ENCODE data around the gene ACTR5. TPM values are rescaled to one million over a fixed set of nuclear protein-coding genes. Genes with fewer than 3 reads are reported as not detected.

The ACTR5 gene
- total RNA-seq, 4 donors from 2014 or later: 8.9 to 15.0 (median 12.2) TPM

DNA sequence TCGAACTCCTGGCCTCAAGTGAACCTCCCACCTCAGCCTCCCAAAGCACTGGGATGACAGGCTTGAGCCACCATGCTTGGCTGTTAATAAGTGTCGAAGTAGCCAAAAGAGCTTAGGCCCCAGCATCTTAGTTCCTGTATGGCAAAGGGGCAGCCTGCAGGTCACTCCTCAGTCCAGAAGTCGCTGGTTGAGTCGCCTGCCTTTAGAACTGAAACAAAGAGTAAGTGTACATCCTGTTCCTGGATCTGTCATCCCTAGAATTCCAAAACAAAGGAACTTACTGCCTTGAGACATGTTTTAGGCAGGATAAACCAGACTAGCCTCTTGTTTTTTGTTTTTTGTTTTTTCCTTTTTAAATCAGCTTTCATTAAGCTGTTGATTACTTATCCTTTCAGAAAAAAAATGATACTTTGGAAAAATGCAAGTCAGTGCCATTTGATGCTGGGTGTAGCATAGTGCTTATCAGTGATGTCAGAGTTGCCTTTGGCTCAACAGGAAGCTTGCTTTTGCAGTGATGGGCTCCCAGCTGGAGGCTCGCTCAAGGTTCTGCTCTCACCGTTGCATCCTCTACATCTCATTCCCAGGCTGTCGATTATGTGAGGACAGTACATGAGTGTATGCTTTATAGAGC is 9.0 kb downstream of the ACTR5 start:
- TF ChIP-seq CTCF (IDR thresholded peaks at IDR 0.05) (no peak), POLR2A (IDR thresholded peaks at IDR 0.05) (no peak), POLR2AphosphoS5 (IDR thresholded peaks at IDR 0.05) (no peak)
- Histone ChIP-seq H3K9me3 (no peaks in the 10 kb centered on the region), H3K36me3 (peaks cover 82% of the 10 kb centered on the region), H3K27me3 (no peaks in the 10 kb centered on the region), H3K4me3 (no peak overlapping the region), H3K4me1 (no peaks in the 10 kb centered on the region), H3K27ac (no peak overlapping the region)
- 72% methylated on average over 7 of the region's 7 CpGs for WGBS
- DNase-seq (ENCODE audit: low spot score in 2 of 2): no peak

DNA sequence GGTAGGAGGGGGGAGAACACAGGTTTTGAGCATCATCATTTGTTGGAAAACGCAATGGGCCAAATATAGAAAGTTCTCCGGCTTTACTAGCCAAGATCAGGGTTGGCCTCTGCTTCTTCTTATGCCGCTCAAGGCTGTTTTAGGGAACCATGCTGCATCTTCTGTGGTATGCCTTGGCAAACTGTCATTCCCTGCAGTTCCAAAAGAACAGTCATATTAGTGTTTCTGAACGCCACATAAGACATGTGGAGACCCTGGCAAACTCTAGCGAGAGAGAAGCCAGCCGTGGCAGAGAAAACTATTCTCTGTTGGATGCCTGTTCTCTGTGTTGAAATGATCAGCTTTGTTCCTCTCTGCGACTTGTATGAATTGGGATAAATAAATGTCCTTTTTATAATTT is 10.8 kb downstream of the ACTR5 start:
- H3K27me3 ChIP-seq: no peaks in the 10 kb centered on the region
- TF ChIP-seq POLR2A (IDR thresholded peaks at IDR 0.05) (no peak), POLR2AphosphoS5 (IDR thresholded peaks at IDR 0.05) (no peak), EP300 (IDR thresholded peaks at IDR 0.05) (no peak), CTCF (IDR thresholded peaks at IDR 0.05) (no peak)
- peaks cover 97% of the 10 kb centered on the region for H3K36me3 ChIP-seq
- no peaks in the 10 kb centered on the region for H3K9me3 ChIP-seq
- peaks cover under 1% of the 10 kb centered on the region for H3K4me1 ChIP-seq
- no peak for DNase-seq (ENCODE audit: low spot score in 2 of 2)
- 76% methylated on average over 7 of the region's 7 CpGs for WGBS
- no peak overlapping the region for H3K4me3 ChIP-seq
- no peak overlapping the region for H3K27ac ChIP-seq

GRCh38 chr20:38760978-38761377 is 12.7 kb downstream of the ACTR5 start:
- WGBS: 94% methylated on average over 4 of the region's 4 CpGs
- Histone ChIP-seq H3K4me3 (no peak overlapping the region), H3K4me1 (peaks cover 8% of the 10 kb centered on the region), H3K9me3 (no peaks in the 10 kb centered on the region), H3K36me3 (peaks cover 97% of the 10 kb centered on the region), H3K27me3 (no peaks in the 10 kb centered on the region), H3K27ac (no peak overlapping the region)
- TF ChIP-seq POLR2A (IDR thresholded peaks at IDR 0.05): no peak
- no peak for TF ChIP-seq EP300 (IDR thresholded peaks at IDR 0.05)
- no peak for TF ChIP-seq POLR2AphosphoS5 (IDR thresholded peaks at IDR 0.05)
- no peak for TF ChIP-seq CTCF (IDR thresholded peaks at IDR 0.05)
- no peak for DNase-seq (ENCODE audit: low spot score in 2 of 2)

DNA sequence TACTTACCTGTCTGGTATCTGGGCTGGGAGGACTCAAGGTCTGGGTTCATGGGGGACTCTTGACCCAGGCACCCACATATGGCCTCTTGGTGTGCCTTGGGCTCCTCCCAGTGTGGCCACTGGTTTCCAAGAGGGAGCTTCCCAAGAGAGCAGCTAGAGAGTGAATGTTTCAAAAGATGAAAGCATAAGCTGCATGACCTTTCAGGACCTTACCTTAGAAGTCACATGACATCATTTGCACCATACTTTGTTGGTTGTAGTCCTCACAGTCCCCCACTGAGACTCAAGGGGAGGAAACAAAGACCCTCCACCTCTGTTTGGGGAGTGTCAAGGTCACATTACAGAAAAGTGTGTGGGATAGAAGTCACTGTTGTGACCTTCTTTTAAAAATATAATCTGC is 13.9 kb downstream of the ACTR5 start:
- Histone ChIP-seq H3K9me3 (no peaks in the 10 kb centered on the region), H3K27ac (no peak overlapping the region), H3K36me3 (peaks cover 96% of the 10 kb centered on the region), H3K27me3 (no peaks in the 10 kb centered on the region), H3K4me3 (no peak overlapping the region), H3K4me1 (peaks cover 8% of the 10 kb centered on the region)
- no peak for DNase-seq (ENCODE audit: low spot score in 2 of 2)
- no peak for TF ChIP-seq POLR2AphosphoS5 (IDR thresholded peaks at IDR 0.05)
- TF ChIP-seq POLR2A (IDR thresholded peaks at IDR 0.05): no peak
- no peak for TF ChIP-seq CTCF (IDR thresholded peaks at IDR 0.05)
- no peak for TF ChIP-seq EP300 (IDR thresholded peaks at IDR 0.05)

DNA sequence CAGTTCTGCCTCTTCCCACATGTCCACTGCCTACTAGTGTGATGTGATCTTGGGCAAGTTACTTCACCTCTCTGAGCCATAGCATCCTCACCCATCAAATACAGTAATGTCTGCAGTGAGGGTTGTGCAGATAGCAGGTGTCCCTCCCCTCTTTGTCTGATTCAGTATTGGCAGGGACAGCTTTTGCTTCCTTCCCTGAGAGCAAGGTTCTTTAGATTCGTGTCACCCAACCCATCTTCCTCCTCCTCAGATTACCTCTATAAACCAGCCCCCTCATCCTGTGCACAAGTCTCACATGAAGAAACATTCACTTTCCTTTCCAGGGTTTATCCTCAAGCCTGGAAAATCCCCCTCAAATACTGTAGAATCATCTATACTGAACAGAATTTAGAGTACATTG is 15.4 kb downstream of the ACTR5 start:
- TF ChIP-seq POLR2AphosphoS5 (IDR thresholded peaks at IDR 0.05) (no peak), CTCF (IDR thresholded peaks at IDR 0.05) (no peak), POLR2A (IDR thresholded peaks at IDR 0.05) (no peak), EP300 (IDR thresholded peaks at IDR 0.05) (no peak)
- 68% methylated on average over 1 of the region's 1 CpG for WGBS
- Histone ChIP-seq H3K4me1 (peaks cover 8% of the 10 kb centered on the region), H3K9me3 (no peaks in the 10 kb centered on the region), H3K4me3 (no peak overlapping the region), H3K27me3 (no peaks in the 10 kb centered on the region), H3K27ac (no peak overlapping the region), H3K36me3 (peaks cover 96% of the 10 kb centered on the region)
- DNase-seq (ENCODE audit: low spot score in 2 of 2): no peak
